NK-92 (cell line): ENCODE results near the gene ACER2.
"Not testable (repeated sequence)": the region's sequence is repeated elsewhere in the genome, so short reads cannot be mapped to it uniquely, and the experiment has no call there.

Experiments used
- DNase-seq: peaks from one replicate; lab custom pipeline; 2025; ENCODE audit not compliant: unreplicated experiment; lab: John Stamatoyannopoulos, UW

Gene ACER2

GRCh38 chr9:19408316-19408692, 505 bp upstream of the ACER2 start:
- no peak for DNase-seq

DNA sequence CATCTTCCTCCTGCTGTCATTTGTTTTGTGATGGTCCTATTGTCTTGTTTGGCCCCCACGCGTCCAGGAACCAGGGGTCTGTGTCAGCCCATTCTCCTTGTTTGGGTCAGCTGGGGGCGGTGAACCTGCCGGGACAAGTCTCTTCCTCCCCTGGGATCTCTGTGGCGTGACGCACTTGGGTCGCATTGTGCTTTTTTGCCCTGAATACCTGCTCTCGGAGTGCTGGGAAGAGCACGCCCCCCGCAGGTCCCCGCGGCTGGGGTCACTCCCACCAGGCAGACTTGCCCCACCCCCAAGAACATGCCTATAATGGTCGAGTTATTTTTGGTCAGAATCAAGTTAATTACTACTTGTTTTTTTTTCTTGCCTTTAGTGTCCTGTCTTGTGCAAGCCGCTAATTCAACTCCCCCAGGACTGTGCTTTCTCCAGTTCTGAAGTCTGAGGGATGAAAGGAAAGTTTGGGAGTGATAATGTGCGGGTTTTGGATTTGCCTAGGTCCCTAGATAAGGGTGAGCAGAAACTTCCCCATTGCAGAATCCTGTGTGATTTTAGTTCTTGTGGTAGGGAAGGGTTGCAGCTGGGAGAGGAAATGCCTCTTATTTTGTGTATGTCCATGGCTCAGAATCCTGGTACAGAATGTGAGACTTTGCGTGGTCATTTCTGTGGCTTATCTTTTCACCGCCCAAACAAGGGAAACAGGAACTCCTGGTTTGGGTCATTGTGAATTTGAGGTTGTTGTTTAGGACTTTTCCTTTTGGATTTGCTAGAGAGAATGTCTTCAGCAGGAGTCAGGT, 789 bp downstream of the ACER2 start:
- DNase-seq: no peak

DNA sequence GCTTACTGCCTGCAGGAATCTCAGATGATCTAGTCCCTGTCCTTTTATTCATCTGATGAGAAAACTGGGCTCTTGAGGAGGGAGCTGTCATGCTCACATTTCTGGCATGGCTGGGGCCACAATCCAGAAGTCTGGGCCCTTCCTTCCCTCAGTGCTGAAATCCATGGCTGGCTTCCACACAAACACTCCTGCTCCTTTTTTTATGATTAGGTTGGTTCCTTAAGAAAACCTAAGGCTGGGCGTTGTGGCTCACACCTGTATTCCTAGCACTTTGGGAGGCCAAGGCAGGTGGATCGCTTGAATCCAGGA, 1.3 kb downstream of the ACER2 start:
- DNase-seq: no peak

DNA sequence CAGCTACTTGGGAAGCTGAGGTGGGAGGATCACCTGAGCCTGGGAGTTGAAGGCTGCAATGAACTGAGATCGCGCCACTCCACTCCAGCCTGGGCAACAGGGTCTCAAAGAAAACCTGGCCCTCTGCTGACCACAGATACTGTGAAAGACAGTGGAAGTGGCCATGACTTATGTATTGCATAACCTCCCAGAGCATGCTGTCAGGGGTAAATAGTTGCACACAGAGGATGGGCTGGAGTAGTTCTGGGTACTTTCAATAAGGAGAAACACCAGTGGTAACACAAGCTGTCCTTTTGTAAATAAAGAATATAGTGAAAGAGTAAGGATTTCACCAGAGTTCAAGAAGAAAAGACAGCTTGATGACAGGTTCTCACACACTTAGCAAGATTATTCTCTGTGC, 1.8 kb downstream of the ACER2 start:
- DNase-seq: no peak

- no peak for DNase-seq
These were observed 2.5 kb downstream of the ACER2 start for GRCh38 chr9:19411316-19411715.

GRCh38 chr9:19413456-19413855, 4.6 kb downstream of the ACER2 start:
- DNase-seq: not testable (repeated sequence)

GRCh38 chr9:19416143-19416542, 7.3 kb downstream of the ACER2 start:
- no peak for DNase-seq

DNA sequence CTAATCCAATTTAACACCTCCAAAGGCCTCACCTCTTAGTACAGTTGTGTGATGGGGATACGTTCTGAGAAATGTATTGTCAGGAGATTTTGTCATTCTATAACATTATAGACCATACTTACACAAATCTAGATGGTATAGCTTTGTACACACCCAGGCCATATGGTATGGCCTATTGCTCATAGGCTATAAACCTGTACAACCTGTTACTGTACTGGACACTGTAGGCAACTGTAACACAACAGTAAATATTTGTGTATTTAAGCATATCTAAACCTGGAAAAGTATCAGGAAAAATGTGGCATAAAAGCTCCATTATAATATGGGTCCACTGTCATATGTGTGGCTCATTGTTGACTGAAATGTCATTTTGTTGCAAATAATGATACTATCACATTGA, 12.1 kb downstream of the ACER2 start:
- DNase-seq: no peak

GRCh38 chr9:19423163-19423562, 14.4 kb downstream of the ACER2 start:
- no peak for DNase-seq

DNA sequence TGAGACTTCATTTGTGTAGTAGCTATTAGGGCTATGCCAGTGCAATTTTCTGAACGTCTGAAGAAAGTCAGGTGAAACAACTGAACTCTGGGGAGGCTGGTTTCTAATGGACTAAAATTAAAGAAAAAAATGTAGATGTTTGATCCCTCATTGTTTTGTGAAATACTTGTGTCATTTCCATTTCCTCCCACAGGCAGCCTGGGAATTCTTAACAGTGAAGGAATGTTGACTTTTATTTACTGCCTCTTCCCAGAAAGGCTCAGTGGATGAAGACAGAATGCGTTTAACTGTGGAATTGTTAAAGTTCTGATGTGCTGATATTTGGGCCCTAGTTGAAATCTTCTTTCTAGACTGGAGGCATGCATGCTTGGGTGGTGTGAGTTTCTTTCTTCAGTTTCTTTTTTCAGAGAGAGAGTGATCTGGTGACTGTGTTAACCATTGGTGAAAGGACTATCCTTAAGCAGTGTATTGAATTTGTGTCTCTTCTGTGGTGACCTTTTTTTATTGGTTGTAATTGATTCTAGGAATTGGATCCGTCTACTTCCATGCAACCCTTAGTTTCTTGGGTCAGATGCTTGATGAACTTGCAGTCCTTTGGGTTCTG, 15.5 kb downstream of the ACER2 start:
- DNase-seq: no peak

GRCh38 chr9:19429595-19429994, 20.8 kb downstream of the ACER2 start:
- DNase-seq: no peak

- no peak for DNase-seq
These were observed 21.5 kb downstream of the ACER2 start for GRCh38 chr9:19430201-19430760.

- DNase-seq: no peak
These were observed 22.8 kb downstream of the ACER2 start for GRCh38 chr9:19431361-19432171.

- DNase-seq: no peak
These were observed 23.7 kb downstream of the ACER2 start for GRCh38 chr9:19432473-19432872.

- DNase-seq: not testable (repeated sequence)
These were observed 24.9 kb downstream of the ACER2 start for GRCh38 chr9:19433729-19434128.

DNA sequence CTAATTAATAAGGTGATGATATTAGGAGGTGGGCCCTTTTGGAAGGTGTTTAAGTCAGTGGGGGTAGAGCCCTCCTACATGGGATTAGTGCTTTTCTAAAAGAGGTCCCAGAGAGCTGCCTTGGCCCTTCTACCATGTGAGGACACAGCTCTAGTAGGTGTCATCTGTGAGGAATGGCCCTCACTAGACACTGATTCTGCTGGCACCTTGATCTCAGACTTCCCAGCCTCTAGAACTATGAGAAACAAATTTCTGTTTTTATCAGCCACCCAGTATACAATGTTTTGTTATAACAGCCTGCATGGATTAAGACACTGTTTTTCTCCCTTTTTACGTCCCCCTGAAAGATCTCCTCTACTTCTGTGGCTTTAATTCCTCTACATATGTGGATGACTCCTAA, 31.6 kb downstream of the ACER2 start:
- DNase-seq: no peak

DNA sequence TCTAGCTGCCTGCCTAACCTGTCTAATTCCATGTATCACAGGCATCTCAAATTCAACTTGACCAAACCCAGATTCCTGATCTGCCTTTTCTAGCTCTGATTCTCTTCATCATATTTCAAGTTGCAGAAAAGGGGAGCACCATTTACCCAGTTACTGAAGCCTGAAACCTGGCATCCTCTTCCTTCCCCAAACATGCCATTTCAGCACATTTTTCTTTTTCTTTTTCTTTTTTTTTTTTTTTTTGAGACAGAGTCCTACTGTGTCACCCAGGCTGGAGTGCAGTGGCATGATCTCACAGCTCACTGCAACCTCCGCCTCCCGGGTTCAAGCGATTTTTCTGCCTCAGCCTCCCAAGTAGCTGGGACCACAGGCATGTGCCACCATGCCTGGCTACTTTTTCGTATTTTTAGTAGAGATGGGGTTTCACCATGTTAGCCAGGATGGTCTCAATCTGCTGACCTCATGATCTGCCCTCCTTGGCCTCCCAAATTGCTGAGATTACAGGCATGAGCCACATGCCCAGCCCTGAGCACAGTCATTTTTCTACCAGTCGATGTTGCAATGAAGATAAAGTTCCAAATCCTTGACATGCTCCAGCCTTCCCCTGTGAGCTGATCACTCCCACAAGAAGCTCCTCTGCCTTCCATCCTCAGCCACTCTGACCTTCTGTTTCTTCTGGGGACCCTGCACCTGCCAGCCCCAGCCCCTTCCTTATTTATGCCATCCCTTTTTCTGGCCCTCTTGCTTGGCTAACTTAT, 32.2 kb downstream of the ACER2 start:
- DNase-seq: no peak

DNA sequence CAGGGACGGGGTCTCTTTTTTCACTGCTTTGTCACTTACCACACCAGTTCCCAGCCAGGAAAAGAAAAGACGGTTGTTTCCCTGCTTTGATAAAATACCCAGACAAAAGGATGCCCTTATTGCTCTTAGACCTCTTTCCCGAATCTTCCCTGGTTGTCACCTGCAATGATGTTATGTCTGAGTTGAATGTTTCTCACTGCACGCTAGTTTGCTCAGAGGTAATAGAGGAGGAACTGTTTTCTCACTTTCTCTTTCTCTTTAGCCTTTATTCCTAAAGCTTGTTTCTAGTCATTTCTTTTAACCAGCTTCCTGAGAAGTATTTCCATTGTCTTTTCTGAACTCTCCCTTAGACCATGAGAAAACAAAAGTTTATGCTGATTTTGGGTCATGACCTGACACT, 32.9 kb downstream of the ACER2 start:
- no peak for DNase-seq

DNA sequence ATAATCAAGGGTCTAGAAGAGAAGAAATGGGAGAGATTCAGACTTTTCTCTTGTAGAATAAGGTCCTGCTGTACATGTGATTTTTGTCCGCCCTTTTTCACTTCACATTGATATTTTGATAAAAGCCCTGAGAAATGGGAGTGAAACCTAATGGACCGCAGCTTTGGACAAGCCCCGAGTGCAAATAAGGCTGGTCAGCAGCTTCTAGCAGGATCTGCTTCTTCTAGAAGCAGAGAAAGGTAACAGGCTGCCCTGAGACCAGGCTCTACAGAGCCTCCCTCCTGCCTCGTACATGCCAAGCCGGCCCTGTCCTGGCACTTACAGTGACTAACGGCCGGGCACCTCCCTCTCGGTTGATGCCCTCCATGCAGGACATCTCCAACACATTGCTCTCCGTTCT, 33.4 kb downstream of the ACER2 start:
- no peak for DNase-seq

DNA sequence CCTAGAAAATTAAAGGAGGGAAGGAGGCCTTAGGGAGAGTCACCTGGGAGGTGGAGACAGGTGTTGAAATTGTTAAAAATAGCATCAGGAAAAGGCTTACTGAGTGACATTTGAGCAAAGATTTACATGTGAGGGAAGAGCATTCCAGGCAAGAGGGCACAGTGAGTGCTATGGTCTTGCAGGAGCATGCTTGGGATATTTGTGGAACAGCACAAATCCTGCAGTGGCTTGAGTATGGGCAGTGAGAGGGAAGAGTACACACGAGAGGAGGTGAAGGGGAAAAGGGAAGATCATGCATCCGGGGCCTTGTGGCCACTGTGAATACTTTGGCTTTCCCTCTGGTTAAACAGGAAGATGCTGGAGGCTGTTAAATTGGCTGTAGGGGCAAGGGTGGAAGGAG, 36.6 kb downstream of the ACER2 start:
- DNase-seq: no peak

GRCh38 chr9:19446361-19446861, 37.6 kb downstream of the ACER2 start:
- DNase-seq: no peak
